Naive B cell (primary cell): ENCODE results near the gene LRP1. TPM values are rescaled to one million over a fixed set of nuclear protein-coding genes. Genes with fewer than 3 reads are reported as not detected.

Experiments
- ATAC-seq, 2 donors: fragments of 150-1000 bp; cut with Tn5 transposase; 2 replicates each; pipeline ENCODE4 v1.10.0; 2021; ENCODE audit warnings: low read depth in 2 of 2, mild to moderate bottlenecking in 2 of 2, moderate library complexity in 2 of 2
- DNase-seq: peaks from one replicate; pipeline ENCODE4 v3.0.0; 2022
- H3K27ac Mint-ChIP-seq, 6 donors: one replicate each; pipeline ENCODE4 v1.8.0; 2020 to 2022; ENCODE audit warnings: mild to moderate bottlenecking in 6 of 6, mixed read lengths in 6 of 6, moderate library complexity in 5 of 6, inconsistent platforms in 2 of 6
- H3K27me3 Mint-ChIP-seq, 3 donors: one replicate each; pipeline ENCODE4 v1.8.0; 2021 to 2022; ENCODE audit warnings: mixed read lengths in 3 of 3, mild to moderate bottlenecking in 1 of 3
- H3K36me3 Mint-ChIP-seq, 2 donors: one replicate each; pipeline ENCODE4 v1.8.0; 2020 to 2022; ENCODE audit warnings: mixed read lengths in 2 of 2, inconsistent platforms in 1 of 2, mild to moderate bottlenecking in 1 of 2
- H3K4me1 Mint-ChIP-seq, 3 donors: one replicate each; pipeline ENCODE4 v1.8.0; 2020 to 2022; ENCODE audit warnings: mixed read lengths in 3 of 3, inconsistent platforms in 1 of 3, mild to moderate bottlenecking in 1 of 3, moderate library complexity in 1 of 3
- H3K4me3 Mint-ChIP-seq, 8 donors: one replicate each; pipeline ENCODE4 v1.8.0; 2020 to 2022; ENCODE audit warnings: mild to moderate bottlenecking in 8 of 8, mixed read lengths in 8 of 8, moderate library complexity in 8 of 8, inconsistent platforms in 2 of 8
- H3K9me3 Mint-ChIP-seq, 7 donors: one replicate each; pipeline ENCODE4 v1.8.0; 2020 to 2022; ENCODE audit warnings: mixed read lengths in 7 of 7, mild to moderate bottlenecking in 5 of 7, inconsistent platforms in 2 of 7, moderate library complexity in 1 of 7
- polyA plus RNA-seq, 6 donors: library from polyadenylated mRNA; unstranded; fragments of 300-500 nt; fragmentation: Illumina TruSeq; gene quantifications; one replicate each; pipeline ENCODE4 v1.2.3, GENCODE V29; 2021; ENCODE audit warnings: low read depth in 6 of 6

LRP1 gene
- polyA plus RNA-seq, 6 donors from 2014 or later: 0.04 to 0.55 (median 0.09) TPM; not detected in 3

DNA sequence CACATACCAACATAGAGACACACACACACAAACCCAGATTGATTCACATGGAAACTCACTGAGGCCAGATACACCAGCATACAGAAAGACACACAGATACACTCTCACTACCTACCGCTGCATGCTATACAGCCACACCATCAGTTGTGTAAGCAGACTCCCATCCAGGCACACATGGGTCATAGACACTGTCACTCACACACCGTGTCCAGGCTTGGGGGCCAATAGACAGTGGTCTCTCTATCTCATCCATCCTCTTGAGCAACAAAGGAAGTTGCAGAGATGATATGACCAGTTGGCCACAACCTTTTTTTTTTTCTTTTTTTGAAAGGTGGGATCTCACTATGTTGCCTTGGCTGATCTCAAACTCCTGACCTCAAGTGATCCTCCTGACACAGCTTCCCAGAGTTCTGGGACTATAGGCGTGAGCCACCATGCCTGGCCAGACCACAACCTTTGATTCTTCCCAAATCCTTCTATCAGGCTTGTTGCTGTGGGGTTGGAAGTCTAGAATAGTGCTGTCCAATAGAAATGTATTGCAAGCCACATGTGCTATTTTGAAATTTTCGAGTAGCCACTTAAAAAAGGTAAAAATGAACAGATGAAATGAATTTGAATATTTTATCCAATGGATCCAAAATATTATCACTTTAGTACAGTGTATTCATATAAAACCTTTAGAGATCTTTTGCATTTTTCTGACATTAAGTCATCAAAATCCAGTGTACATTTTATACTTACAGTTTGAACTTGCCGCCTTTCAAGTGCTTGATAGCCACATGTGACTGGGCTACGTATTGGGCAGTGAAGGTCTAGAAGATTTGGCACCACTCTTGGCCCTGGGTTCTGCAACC lies 11.7 kb downstream of the LRP1 start:
- H3K27me3 Mint-ChIP-seq: peaks cover 0 to 10% (median 7%) of the 10 kb centered on the region in 3 donors
- H3K27ac Mint-ChIP-seq: no peak overlapping the region
- no peak for ATAC-seq
- no peaks in the 10 kb centered on the region for H3K9me3 Mint-ChIP-seq
- no peak for DNase-seq
- H3K4me3 Mint-ChIP-seq: no peak overlapping the region
- no peaks in the 10 kb centered on the region for H3K4me1 Mint-ChIP-seq
- H3K36me3 Mint-ChIP-seq: no peaks in the 10 kb centered on the region

GRCh38 chr12:57141249-57141648 lies 13.0 kb downstream of the LRP1 start:
- peaks cover 0 to 10% (median 7%) of the 10 kb centered on the region in 3 donors for H3K27me3 Mint-ChIP-seq
- no peaks in the 10 kb centered on the region for H3K9me3 Mint-ChIP-seq
- no peaks in the 10 kb centered on the region for H3K36me3 Mint-ChIP-seq
- ATAC-seq: no peak
- H3K4me3 Mint-ChIP-seq: no peak overlapping the region
- peak overlapping the region in 1 of 6 donors; percentile 90 for H3K27ac Mint-ChIP-seq
- H3K4me1 Mint-ChIP-seq: no peaks in the 10 kb centered on the region
- DNase-seq: no peak

DNA sequence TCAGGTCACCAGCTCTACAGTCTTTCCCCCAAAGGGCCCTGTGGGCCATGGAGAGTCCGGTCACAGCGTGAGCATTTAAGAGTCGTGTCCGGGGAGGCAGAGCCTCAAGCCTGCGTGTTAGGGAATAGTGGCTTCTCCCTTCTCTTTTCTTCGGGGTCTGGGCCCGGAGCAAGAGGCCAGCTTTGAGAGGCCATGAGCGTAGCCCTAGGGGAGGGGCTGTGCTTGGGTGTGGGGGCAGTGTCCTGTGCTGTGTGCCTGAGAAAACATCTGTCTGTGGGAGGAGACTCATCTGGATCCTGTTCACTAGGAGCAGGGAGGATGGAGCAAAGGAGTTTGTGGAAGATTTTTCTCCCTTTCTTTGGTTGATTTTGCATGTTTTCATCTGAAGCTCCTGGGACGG lies 13.8 kb downstream of the LRP1 start:
- Mint-ChIP-seq H3K27me3 (peaks cover 0 to 10% (median 7%) of the 10 kb centered on the region in 3 donors), H3K4me1 (no peaks in the 10 kb centered on the region), H3K27ac (peak overlapping the region in 1 of 6 donors; percentile 89), H3K4me3 (no peak overlapping the region), H3K9me3 (no peaks in the 10 kb centered on the region), H3K36me3 (no peaks in the 10 kb centered on the region)
- DNase-seq (no peak), ATAC-seq (no peak)

DNA sequence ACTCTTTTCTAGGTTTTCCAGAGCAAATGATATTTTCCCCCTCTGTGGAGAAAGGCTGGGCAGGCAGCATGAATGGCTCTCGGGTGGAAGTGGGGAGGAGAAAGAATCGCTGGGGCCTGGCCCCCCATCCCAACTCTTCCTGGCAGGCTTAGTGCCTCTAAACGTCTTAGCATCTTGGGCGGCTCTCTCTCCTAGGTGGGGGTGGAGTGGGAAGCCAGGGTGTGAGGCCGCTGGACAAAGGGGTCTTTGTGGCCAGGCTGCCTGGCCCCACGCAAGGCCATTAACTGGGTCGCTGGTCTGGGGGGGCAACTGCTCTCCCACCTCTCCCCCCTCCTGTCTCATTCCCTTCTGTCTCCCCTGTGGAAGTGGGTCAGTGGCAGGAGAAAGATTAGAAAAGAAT lies 14.4 kb downstream of the LRP1 start:
- no peaks in the 10 kb centered on the region for H3K4me1 Mint-ChIP-seq
- DNase-seq (no peak), ATAC-seq (no peak)
- peak overlapping the region in 1 of 6 donors; percentile 16 for H3K27ac Mint-ChIP-seq
- H3K36me3 Mint-ChIP-seq: no peaks in the 10 kb centered on the region
- peaks cover 0 to 10% (median 7%) of the 10 kb centered on the region in 3 donors for H3K27me3 Mint-ChIP-seq
- no peaks in the 10 kb centered on the region for H3K9me3 Mint-ChIP-seq
- H3K4me3 Mint-ChIP-seq: no peak overlapping the region

DNA sequence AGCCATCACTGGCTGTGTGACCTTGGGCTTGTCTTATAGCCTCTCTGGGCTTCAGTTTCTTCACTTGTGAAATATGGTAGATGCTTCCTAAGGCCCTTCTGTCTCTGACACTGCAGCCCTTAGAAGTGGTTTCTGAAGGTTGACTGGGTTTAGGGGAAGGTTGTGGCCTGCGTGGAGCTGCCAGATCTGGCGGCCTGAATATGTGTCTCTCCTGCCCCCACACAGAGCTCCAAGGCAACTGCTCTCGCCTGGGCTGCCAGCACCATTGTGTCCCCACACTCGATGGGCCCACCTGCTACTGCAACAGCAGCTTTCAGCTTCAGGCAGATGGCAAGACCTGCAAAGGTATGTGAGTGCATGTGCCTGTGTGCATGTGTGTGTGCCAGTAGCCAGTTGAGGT lies 15.2 kb downstream of the LRP1 start:
- Mint-ChIP-seq H3K9me3 (no peaks in the 10 kb centered on the region), H3K4me1 (no peaks in the 10 kb centered on the region), H3K27me3 (peaks cover 0 to 10% (median 7%) of the 10 kb centered on the region in 3 donors), H3K36me3 (no peaks in the 10 kb centered on the region), H3K27ac (peak overlapping the region in 2 of 6 donors; percentile 22 to 28), H3K4me3 (no peak overlapping the region)
- no peak for DNase-seq
- ATAC-seq: no peak

- ATAC-seq (no peak), DNase-seq (no peak)
- Mint-ChIP-seq H3K36me3 (no peaks in the 10 kb centered on the region), H3K27me3 (no peaks in the 10 kb centered on the region), H3K4me3 (no peak overlapping the region), H3K4me1 (no peaks in the 10 kb centered on the region), H3K9me3 (no peaks in the 10 kb centered on the region), H3K27ac (peak overlapping the region in 1 of 6 donors; percentile 76)
Observed at GRCh38 chr12:57145460-57146059, 17.3 kb downstream of the LRP1 start.

GRCh38 chr12:57146092-57146491 lies 17.8 kb downstream of the LRP1 start:
- Mint-ChIP-seq H3K27me3 (no peaks in the 10 kb centered on the region), H3K4me1 (no peaks in the 10 kb centered on the region), H3K27ac (no peak overlapping the region), H3K4me3 (no peak overlapping the region), H3K9me3 (no peaks in the 10 kb centered on the region), H3K36me3 (no peaks in the 10 kb centered on the region)
- ATAC-seq: no peak
- DNase-seq: no peak

DNA sequence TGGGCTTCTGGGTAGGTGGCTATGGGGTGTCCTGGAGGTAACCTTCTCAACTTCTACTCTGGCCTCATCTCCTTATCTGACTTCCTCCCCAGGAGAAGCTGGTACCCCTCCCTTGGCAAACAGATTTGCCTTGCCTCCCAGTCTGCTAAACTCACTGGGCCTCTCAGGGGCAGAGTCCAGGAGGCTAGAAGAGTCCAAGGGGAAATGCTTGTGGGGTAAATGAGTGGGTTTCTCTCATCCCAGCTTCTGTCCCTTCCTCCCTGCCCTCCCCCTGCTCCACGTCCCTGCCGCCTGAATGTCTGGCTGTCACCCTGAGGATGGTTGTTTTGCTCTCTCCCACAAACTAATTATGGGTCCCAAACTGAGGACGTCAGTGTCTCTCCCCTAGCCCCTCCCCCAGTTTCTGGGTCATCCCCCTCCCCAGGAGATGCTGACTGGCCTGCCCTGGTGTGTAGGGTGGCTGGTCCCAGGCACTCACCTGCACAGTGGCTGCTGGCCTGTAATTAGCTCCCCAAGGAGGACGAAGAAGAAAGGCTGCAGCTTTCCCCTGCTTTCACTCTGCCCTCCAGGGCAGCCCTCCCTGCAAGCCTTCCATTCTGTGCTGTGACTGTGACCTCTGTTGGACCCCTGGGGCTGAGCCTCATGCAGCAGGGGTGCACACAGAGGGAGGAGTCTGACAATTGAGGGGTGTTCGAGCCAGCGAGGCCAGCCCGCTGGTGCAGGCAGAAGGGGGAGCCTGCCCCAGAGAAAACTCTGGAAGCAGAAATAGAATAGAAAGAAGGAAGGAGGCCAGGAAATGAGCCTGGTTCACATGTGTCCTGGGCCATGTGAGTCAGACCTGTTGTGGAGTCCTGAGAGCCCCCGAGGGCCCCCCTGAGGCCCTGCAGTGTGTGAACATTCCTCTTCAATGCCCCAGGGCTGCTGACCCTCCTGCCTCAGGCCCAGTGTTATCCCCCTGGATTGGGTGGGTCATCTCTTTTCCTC lies 19.0 kb downstream of the LRP1 start, which contains the start of gene LRP1-AS:
LRP1-AS (minus strand) TSS at position 659 of the 984 bp plus-strand sequence.
- ATAC-seq (no peak), DNase-seq (no peak)
- Mint-ChIP-seq H3K9me3 (no peaks in the 10 kb centered on the region), H3K4me3 (no peak within 1 kb of the TSS), H3K36me3 (no peaks in the 10 kb centered on the region), H3K4me1 (no peaks in the 10 kb centered on the region), H3K27me3 (peaks cover 0 to 5% (median 0%) of the 10 kb centered on the region in 3 donors), H3K27ac (peak within 1 kb of the TSS in 3 of 6 donors; percentile 21 to 26 (median 22))

- no peaks in the 10 kb centered on the region for H3K9me3 Mint-ChIP-seq
- H3K27me3 Mint-ChIP-seq: peaks cover 0 to 10% (median 0%) of the 10 kb centered on the region in 3 donors
- peak overlapping the region in 2 of 6 donors; percentile 22 to 32 for H3K27ac Mint-ChIP-seq
- H3K36me3 Mint-ChIP-seq: no peaks in the 10 kb centered on the region
- DNase-seq (no peak), ATAC-seq (no peak)
- H3K4me1 Mint-ChIP-seq: no peaks in the 10 kb centered on the region
- no peak overlapping the region for H3K4me3 Mint-ChIP-seq
Observed at GRCh38 chr12:57148469-57149244, 20.4 kb downstream of the LRP1 start.

GRCh38 chr12:57149245-57149900 lies 21.1 kb downstream of the LRP1 start:
- Mint-ChIP-seq H3K4me3 (no peak overlapping the region), H3K9me3 (no peaks in the 10 kb centered on the region), H3K27ac (no peak overlapping the region), H3K4me1 (no peaks in the 10 kb centered on the region), H3K36me3 (no peaks in the 10 kb centered on the region), H3K27me3 (peaks cover 0 to 10% (median 0%) of the 10 kb centered on the region in 3 donors)
- no peak for DNase-seq
- no peak for ATAC-seq

- no peaks in the 10 kb centered on the region for H3K36me3 Mint-ChIP-seq
- peaks cover 0 to 10% (median 3%) of the 10 kb centered on the region in 3 donors for H3K27me3 Mint-ChIP-seq
- H3K4me3 Mint-ChIP-seq: peak overlapping the region in 1 of 8 donors; percentile 57
- no peaks in the 10 kb centered on the region for H3K9me3 Mint-ChIP-seq
- no peak for DNase-seq
- no peak for ATAC-seq
- no peak overlapping the region for H3K27ac Mint-ChIP-seq
- H3K4me1 Mint-ChIP-seq: no peaks in the 10 kb centered on the region
Observed at GRCh38 chr12:57150400-57151000, 22.2 kb downstream of the LRP1 start.
